RPMI7951 (cell line): ENCODE measurements around the gene C15orf39. TPM values are rescaled to one million over a fixed set of nuclear protein-coding genes. Genes with fewer than 3 reads are reported as not detected.
"Not testable (repeated sequence)": the region's sequence is repeated elsewhere in the genome, so short reads cannot be mapped to it uniquely, and the experiment has no call there.

ENCODE experiments used
- DNase-seq: peaks from one replicate; pipeline ENCODE4 v3.0.0-alpha.2; 2012; ENCODE audit warnings: low read depth
- total RNA-seq: library from RNA; depleted of rRNA; stranded (reverse); fragments of >200 nt; shearing (Covaris generic); gene quantifications from 2 replicates; pipeline ENCODE4 v1.2.3, GENCODE V29; 2014

Gene C15orf39
- total RNA-seq, 1 experiment from 2014 or later, result 10.0 TPM

DNA sequence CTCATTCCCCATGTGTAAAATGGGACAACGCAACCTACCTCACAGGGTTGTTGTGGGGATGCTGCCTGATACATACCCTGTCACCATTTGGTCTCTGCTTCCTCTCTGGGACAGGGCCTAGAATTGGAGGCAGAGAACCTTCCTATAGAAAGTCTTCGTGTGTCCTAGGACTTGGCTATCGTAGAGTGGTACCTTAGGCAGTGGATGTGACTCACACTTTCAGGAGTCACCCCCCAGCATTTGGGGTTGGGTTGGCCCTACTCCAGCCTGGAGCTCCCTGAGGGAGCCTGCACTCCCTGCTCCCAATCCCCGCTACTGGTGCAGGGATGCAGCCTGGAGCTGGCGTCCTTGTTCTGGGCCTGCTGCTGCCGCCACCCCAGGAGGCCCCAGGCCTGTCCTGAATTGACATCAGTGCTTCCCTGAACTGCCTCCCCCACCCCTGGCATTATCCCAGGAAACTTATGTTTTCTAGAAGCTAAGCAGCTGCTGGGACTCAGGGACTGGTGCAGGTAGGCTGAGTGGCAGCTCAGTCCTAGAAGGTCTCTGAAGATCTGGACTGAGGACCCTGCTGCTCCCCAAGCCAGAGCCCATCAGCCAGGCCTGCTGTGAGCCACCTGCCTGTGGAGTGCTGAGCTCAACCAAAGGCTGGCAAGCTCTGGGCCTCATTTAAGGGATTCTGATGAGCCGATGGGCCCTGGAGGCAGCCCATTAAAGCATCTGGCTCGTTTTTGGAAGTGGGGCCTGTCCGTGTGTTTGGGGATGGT is 9.9 kb downstream of the C15orf39 start:
- DNase-seq, result peak; percentile 75

DNA sequence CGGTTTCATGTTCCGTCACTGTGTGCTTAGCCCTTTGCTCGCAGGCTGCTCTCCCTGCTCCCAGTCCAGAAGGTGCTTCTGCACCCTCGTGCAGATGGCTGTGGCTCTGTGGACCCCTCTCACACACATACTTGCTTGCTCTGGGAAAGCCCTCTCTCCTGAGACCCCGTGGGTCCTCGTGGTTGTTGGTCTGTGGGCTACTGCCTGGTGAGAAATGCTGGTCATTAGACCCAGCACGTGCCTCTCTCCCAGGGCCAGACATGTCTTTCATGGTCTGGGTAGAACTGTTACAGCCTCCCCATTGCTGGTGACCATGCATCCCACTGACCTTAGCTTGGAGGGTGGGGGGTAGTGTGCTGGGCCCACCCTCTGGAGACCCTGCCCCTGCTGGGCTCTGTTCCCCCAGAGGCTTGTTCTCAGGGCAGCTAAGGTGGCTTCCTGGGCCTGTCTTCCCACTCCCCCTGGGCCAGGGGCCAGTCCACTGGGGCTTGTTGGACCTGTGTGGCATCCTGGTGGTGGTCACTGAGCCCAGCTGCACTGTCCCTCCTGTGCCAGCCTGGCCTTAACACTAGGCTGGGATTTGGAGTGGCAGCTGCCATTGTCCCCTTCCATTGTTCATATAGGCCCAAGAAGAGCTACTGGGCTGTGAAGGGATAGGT is 10.6 kb downstream of the C15orf39 start:
- DNase-seq, result no peak

DNA sequence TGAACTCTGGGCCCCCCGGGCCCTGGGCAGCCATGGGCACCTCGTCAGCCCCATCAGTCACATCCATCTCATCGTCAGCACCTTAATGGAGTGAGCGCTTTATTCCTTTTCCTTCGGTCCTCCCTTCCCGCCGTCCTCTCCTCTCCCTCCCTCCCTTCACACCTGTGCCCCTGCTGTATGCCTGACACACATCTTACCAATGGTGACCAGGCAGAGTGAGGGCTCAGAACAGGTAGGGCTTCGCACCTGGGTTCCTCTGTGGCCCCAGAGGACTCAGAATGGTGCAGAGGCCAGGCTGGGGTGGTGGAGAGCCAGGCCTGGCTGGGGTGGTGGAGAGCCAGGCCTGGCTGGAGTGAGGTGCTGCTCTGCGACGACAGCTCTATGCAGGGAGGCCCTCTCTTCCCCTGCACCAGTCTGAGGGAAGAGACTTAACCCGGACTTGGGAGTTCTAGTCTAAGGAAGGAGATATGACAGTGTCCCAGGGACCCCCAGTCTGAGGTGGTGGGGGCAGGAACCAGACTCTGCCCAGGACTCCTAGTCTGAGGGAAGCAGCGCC is 11.6 kb downstream of the C15orf39 start:
- DNase-seq, result no peak

DNA sequence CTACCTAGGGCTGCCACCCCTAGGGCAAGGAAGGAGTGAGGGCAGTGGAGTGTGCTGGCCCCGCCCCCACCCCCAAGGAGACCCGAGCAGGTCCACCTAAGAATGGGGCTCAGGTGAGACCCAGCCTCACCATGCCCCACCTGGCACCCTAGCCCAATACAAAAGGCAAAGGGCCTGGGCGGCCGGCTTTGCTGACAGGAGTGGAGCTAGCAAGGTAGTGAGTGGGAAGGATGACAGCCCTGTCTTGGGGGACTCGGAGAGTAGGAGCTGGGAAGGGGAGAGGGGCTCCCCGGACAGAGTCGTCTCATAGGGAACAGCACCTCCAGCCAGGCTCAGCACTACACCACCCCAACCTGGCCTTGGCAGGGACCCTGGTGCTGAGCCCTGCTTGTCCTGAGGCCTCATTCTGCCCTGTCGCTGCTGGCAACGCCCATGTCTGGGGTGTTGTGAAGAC is 12.1 kb downstream of the C15orf39 start:
- no peak for DNase-seq

DNA sequence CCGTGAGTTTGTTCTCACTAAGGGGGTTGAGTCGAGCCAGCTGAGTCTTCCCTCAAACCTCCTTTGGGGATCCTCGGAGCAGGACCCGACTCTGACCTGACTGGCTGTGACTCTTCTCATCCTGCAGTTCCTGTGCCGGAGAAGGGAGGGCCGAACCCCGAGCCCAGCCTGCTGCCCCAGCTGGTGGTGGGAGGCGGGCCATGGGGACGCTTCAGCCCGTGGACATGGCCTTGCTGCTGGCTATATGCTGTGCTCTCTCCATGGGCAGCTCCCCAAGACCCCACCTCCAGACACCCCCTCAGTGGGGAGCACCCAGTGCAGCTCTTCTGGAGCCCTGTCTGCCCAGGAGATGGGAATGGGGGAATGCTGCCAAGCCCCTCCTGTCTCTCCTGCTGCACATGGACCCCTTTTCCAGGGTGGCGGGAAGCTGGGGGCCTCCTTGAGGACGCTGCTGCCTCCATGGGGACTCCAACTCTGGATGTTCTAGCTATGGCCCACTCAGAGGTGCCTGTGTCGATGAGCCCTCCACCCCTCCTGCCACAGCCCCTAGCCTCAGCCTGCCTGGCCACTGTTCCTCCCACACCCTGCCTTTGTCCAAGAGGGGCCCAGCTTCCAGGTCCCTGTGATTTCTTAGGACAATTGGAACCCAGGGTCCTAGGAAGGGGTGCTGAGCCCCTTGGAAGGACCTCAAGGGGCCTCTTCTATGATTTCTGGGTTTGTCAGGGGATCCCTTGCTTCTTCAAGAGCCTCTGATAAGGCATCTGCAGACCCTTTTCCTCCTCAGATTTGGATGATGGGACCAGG is 12.8 kb downstream of the C15orf39 start:
- DNase-seq, result no peak

DNA sequence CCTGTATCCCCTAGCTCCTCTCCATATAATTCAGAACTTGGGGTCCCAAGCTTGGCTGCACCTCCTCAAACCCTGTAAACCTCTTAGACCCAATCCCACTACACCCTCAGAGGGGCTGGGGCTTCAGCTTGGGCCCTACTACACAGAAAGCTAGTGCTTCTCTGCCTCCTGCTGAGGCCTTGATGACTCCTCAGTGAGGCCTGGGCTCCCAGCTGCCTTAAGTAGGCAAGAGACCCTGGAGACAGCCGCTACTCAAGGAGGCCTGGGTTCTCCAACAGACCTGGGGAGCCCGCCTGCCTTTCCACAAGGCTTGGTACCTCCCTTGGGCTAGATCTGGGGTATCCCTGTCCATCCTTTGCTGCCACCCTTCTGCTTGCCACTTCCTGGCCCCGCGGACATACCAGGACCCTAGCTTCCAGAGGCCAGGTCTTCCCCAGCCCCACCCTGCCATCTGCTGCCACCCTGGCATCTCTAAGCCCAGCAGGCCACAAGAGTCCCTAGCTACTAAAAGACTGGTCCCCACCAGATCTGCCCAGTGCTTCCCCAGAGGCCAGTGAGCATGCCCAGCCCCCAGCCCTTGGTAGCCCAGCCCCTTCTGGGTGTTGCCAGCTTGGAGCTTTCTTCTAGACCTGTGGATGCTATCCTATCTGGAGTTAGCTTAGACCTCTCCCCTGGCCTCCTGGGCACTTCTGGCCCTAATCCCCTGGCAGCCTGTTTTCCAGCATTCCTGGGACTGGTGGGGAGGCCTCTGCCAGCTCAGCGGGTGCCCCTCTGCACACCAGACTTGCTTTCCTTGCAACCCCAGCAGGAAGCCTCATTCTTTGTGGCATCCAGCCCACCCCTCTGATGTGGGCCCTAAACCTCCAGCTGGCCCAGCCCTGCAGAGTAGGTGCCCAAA is 13.7 kb downstream of the C15orf39 start:
- no peak for DNase-seq

DNA sequence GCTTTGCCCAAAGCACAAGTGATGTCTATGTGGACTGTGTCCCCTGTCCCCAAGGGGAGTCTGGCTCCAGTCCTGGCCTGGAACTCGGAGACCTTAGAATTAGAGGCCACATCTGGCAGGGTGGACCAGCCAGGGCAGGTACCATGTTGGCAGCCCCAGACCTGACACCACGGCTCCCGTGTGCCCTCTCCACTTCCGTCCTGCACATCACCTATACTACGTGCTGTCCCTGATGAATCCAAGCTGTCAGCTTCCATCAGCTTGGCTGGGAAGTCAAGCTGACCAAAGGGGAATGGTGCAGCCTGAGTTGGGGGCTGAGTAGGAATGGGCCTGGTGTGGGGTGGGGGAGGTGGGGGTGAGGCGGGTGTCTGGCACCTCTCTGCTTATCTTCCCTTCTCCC is 15.3 kb downstream of the C15orf39 start:
- DNase-seq, result no peak

DNA sequence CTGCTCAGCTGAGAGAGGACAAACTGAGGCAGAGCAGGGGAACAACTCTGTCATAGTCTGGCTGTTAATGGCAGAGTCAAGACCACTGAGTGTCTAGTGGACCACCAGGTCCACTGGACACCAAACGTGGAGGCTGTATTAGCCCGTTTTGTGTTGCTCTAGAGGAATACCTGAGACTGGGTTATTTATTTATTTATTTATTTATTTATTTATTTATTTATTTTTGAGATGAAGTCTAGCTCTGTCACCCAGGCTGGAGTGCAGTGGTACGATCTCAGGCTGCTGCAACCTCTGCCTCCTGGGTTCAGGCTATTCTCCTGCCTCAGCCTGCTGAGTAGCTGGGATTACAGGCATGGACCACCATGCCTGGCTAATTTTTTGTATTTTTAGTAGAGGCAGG is 15.9 kb downstream of the C15orf39 start:
- not testable (repeated sequence) for DNase-seq

DNA sequence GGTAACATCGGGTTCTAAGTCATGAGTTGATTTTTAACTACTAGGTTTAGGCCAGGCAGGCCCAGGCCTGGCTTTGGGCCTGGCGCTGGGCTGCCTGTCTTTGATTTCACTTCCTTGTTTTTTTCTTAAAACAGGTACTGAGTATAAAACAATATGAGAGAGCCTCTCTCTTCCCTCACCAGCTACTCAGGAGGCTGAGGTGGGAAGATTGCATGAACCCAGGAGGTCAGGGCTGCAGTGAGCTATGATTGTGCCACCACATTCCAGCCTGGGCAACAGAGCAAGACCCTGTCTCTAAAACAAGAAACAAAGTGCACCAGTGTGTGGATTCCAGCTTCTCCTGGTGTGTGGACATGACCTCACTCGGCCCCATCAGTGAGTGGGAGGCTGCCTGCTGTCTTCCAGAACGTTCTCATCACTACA is 17.8 kb downstream of the C15orf39 start:
- not testable (repeated sequence) for DNase-seq

DNA sequence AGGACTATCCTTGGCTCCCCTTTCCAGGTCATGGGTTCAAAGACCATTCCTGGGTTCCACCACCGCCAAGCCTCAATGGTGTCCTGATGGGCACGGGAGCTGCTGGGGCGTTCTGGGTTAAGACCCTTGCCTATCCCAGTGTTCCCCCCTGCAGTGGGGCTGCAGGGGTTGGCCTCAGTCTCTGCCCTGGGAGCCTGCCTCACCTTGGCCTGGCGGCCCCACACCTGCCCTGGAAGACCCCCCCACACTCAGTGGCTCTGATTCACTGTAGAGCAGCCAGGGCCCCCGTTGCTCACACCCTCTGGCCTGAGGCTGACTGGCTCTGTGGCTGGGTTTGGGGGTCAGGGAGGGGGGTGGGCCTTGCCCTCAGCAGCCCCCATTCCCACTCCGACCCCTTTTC is 22.0 kb downstream of the C15orf39 start:
- no peak for DNase-seq

DNA sequence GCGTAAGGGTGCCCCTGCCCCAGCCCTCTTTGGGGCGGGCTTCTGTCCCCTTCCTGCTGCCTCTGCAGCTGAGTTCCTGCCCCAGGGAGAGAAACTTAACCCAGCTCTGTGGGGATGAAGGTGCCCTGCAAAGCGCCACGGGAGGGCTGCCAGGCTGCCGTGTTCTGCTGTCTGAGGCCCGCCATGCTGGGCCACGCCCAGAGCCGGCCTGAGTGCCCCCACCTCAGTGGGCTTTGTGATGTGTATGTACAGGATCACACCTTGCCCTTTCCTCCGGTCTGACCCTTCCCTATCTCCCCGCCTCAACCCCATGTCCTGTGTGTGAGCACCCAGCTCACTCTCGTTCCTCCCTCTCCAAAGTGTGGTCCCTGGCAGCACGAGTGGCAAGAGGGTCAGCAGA is 22.6 kb downstream of the C15orf39 start:
- DNase-seq, result no peak

DNA sequence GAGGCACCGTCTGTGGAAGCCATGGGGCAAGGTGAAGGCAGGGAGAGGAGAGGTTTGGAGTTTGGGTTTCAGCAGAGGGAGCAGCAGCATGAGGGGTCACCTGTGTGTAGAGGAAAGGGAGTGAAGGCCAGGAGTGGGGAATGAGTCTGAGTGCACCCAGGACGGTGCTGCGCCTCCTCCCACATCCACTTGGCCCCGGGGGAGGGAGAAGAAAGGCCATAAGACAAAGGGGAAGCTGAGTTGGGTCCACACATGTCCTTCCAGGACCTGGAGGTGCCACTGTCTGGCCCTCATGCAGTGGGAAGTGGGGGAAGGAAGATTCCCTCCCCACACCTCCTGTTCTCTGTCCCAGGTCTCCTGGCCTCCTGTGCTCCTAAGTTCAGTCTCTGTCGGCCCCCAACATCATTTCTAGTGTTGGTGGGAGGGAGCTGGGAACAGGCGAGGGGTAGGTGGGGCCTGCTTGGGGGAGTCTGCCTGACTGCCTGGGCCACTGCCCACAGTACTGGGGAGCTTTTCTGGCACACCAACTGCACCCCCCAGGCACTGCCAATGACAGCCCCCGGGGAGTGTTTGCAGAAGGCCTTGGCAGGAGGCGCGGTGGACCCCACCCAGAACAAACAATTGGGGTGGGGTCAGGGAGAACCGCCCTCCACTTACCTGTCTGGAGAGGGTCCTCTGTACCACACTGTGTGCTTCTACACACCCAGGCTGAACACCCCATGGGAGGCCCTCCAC is 23.6 kb downstream of the C15orf39 start:
- DNase-seq, result not testable (repeated sequence)

DNA sequence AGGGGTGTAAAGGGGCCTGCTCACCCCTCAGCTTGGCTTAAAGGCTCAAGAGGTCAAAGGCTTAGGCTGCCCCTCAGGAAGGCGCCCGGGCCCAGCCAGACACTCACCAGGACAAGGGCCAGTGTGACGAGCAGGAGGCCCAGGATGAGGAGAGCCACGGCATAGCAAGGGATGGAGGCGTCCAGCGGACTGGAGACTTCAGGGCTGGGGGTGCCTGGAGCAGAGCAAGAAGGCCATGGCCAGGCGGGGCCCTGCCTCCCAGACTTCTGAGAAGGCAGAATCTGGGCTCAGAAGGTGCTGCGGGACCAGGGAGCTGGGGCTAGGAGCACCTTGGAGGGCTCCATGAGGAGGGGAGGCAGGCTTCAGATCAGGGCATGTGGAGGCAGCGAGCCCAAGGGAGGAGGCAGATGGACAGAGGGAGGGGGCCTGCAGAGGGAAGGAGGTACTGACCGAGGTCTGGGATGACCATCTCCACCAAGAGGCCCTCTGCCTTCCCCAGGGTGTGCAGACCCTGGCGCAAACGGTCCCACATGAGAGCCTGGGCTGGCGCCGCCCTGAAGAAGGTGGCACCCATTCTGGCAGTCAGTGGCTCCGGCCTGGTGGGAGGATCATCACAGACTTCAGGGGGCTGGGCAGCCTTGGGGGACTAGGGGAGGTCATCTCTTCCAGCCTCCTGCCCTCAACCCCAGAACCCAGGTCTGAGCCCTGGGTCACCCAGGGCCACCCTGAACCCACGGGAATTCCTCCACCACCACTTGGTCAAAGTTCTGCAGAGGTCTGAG is 24.5 kb downstream of the C15orf39 start:
- DNase-seq, result no peak

DNA sequence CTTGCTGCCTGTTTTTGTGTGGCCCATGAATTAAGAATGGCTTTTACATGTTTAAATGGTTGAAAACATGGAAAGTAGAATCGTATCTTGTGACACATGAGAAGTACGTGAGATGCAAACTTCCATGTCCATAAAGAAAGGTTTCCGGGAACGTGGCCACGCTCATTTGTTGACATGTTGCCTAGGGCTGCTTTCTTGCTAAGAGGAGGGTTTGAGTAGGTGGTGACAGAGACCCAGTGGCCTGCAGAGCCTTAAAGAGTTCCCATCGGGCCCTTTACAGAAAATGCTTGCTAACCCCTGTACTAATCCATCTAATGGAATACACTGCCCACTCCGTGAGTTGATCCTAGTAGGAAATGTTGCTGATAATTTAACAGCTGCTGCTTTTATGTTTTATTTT is 25.4 kb downstream of the C15orf39 start:
- DNase-seq, result not testable (repeated sequence)

DNA sequence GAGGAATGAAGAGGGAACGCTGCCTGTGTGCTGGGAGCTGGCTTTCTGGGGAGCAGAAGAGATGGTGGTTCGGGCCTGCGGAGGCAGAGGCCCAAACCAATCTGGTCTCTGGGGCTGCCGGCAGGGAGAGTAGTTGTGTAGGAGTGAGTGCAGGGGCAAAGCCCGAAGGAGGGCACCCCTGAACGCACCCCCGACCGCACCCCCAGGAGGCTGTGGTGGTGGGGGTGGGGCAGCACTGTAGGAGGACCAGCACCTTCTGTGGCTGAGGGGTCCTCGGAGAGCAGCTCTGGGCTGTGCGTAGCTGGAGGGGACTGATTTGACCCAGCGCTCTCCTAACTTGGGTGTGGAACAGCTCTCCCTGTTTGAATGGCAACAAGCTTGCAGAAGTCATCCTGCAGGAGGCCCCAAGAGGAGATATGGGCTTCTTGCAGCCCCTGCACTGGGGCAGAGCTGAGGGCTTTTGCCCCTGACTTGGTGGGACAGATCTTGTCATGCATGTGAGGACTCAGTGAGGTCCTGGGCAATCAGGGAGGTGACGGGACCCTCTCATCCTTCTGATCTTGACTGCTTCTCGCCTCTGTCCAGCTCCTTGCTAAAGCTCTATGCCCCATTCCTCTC is 26.1 kb downstream of the C15orf39 start:
- DNase-seq, result no peak

DNA sequence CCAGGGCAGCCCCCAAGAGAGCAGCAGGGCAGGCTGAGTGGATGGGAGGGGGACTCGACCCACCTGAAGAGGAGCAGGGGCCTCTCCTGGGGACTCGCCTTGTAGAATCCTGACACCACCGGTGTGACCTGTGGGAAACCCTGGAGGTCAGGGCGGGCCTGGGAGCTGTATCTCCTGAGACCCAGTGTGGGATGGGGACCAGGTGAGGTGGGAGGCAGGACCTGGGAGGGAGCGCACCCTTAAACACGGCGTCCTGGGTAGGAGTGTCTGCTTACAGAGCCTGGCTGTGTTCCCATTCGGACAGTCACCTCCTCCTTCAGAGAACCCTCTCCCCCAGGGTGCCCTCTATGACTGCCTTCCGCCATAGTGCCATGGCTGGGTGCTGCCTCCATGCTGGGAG is 27.1 kb downstream of the C15orf39 start:
- no peak for DNase-seq

DNA sequence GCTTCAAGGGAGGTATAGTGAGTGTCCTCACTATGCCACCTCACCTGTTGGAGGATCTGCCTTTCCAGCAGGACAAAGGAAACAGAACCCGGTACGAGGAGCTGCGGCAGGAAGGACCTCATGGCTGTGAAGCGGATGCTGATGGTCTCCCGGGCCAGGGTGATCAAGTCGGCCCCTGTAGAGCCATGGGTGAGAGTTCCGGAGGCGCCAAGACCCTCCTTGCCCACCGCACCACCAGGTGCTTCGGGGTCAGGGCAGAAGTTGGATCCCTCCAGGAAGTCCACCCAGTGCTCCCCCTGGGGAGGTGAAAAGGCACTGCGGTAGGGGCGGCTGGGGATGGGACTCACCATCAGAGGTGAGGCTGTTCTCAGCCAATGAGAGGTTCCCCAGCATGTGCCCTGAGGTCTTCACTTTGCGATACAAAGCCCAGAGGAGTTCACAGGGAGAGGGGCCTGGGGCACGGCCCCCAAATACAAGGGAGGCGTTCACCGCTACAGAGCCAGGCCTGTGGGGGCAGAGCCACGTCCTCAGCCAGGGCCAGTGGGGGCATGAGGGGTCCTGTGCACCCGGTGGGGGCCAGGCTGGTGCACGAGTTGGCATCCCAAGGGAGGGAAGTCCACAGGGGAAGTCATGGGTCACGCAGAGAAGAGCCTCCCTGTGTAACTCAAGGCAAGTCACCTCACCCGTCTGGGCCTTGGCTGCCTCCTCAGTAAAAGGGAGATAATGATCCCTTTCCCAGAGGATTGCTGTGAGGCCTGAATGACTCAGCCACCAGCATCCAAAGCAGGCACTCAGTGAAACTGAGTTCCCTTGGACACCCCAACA is 27.7 kb downstream of the C15orf39 start:
- DNase-seq, result peak; percentile 25

DNA sequence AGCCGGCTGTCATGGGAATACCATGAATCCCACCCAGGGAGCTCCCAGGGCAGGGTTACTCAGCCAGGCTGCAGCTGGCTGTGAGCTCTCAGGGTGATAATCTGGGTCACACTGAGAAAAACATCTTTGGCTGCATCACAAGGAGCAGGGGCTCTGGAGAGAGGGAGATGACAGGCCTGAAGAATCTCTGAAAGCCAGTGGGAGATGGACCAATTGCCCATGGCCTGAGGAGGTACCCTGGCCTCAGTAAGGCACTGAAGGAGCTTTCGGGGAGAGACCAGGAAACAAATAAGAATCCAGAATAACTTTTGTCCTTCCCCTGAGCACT is 28.3 kb downstream of the C15orf39 start:
- DNase-seq, result no peak
